GM21381 (cell line): Measurements from ENCODE around the gene WBP1.
"Not testable (repeated sequence)": the region's sequence is repeated elsewhere in the genome, so short reads cannot be mapped to it uniquely, and the experiment has no call there.

Experiments
- ATAC-seq: cut with Tn5 transposase; IDR thresholded peaks from one replicate; pipeline ENCODE4 v1.9.1; 2021; ENCODE audit warnings: mild to moderate bottlenecking, moderate library complexity; ENCODE audit not compliant: unreplicated experiment

Gene WBP1

DNA sequence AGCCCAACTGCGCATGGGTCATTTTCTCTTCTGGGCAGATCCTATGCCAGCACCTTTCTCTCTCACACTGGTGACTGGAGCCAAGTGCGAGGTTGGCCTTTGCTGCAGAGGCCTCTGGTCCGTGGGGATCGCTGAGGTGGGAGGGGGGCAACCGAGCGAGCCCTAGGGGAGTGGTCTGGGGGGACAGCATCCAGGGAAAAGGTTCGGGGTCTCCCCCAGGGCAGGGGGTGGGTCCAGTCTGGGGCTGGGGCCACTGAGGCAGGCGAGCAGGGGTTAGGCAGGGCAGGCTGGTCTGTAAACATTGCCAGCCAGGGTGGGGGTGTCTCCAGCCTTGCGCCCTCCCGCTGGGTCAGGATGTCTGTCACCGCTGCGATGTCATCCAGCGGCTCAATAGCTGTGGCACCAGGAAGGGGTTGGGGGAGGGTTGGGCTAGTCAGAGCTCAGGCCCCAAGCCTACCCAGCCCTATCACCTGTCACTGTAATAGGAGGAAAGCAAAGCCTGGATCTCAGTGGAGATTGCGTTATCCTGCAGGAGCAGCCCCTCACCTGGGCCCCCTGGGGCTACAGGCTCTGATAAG, 32.0 kb upstream of the WBP1 start:
- ATAC-seq = no peak

DNA sequence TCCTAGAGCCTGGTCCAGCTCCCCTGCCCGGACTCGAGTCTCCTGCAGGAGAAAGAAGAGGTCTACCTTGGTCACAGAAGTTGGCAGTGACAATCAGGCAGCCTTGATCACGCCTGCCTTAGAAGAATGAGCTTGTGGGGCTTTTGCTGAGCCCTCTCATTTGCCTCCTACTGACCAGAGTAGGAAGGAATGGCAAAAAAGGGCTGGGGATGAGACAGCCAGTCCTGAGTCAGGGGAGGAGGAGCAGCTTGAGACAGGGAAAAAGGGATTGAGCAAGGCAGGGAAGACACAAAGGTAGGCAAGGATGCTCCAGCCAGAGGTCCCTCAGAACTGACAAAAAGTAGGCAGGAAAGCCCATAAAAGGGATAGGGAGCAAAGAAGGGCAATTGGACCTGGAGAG, 30.7 kb upstream of the WBP1 start:
- ATAC-seq = no peak

GRCh38 chr2:74428675-74429074, 29.6 kb upstream of the WBP1 start:
- ATAC-seq = no peak

DNA sequence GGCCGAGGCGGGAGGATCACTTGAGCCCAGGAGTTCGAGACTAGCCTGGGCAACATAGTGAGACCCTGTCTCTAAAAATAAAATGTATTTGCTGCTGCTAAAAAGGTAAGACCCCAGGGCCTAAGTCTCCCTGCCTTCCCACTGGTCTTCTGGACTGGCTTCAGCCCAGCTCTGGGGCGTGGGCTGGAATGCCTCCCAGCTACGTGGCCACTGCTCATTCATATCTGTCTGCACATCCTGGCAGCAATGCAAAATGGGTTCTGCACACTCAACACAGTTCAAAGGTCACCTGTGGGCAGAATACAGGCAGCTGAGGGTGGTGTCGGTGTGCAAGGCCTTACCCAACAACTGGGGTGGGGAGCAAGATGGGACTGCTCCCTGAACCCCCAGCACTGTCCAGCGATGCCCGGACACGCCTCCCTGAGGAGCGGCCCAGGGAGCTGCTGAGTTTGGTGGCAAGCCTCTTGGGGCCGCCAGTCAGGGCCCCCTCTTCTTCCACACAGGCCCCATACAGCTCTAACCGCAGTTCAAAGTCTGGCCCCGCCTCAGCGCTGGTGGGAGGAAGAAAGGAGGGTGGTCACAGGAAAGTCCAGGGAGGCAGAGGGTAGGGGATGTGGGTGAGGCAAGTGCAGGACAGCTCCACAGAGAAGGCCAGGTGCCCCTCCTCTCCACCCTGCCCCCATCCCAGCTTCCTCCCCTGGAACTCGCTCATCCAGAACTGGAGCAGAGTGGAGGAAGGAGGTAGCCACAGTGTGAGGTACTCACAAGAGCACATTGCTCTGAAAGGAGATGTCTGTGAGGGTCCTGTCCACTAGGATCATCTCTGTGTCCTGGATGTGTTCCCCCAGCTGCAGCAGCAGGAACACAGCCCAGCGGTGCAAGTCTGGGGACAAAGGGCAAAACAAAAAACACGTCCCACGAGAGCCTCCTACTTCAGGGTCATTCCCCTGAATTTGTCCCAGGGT, 28.5 kb upstream of the WBP1 start:
- no peak for ATAC-seq

DNA sequence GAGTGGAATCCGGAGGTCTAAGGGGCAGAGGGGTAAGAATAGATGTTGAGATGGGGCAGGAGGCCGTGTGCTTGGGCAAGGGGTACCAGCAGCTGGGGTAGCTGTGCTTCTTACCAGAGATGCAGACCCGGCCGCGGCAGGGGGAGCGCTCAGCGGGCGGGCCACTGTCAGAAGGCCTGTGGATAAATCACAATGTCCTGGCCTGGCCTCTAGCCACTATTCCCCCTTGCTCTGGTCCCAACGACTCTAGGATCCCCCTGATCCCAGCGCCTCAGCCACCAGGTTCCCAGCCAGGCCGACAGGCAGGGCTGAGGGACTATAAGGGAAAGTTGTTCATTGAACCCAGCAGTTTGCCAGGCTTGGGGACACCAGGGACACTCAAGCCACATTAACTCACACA, 27.7 kb upstream of the WBP1 start:
- ATAC-seq = no peak

- no peak for ATAC-seq
These were observed 22.0 kb upstream of the WBP1 start for GRCh38 chr2:74436111-74436805.

GRCh38 chr2:74436848-74437695, 21.2 kb upstream of the WBP1 start:
- ATAC-seq = no peak

GRCh38 chr2:74438248-74438647, 20.0 kb upstream of the WBP1 start:
- no peak for ATAC-seq

GRCh38 chr2:74439373-74439772, 18.9 kb upstream of the WBP1 start:
- no peak for ATAC-seq

- no peak for ATAC-seq
These were observed 18.3 kb upstream of the WBP1 start for GRCh38 chr2:74439803-74440377.

DNA sequence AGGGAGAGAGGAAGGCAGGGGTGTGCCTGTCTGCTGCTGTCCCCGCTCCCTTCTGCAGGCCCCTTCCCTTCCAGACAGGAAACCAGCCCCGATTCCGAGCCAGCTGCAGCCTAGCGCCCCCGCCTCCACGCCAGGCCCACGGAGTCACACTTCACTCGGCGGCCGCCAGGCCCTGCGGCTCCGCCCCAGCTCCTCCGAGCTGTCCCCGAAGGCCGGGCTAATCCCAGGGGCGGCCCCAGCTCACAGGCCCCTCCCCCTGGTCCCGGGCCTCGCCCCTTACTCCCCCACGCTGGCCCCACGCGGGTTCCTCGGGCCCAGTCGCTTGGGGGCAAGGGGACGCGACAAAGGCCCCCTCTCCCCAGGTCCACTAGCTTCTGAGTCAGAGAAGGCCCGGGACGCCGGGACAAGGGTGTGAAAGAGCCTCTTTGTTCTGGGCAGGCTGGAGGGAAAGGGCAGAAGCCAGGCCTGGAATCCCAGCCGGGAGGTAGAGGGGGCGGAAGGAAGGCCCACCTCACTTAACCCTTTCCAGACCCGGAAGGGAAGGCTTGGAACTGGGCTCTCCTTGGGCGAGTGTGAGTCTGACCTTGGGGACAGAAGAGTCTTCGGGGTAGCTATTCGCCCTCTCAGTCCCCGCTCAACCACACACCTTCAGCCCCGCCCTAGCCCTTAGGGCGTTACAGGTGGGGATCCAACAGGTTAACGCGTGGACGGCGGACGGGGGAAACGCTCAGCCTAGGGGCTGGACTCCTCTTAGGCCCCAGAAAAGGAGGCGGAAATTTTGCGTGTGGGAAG, 17.7 kb upstream of the WBP1 start:
- ATAC-seq = peak; percentile 85

- no peak for ATAC-seq
These were observed 17.0 kb upstream of the WBP1 start for GRCh38 chr2:74441170-74441689.

GRCh38 chr2:74441690-74442482, 16.4 kb upstream of the WBP1 start, which contains the start of gene RTKN:
TSS of gene RTKN (minus strand) at chr2:74441937. CDS start at chr2:74441816, 121 bp downstream.
- no peak for ATAC-seq

GRCh38 chr2:74442483-74443297, 15.5 kb upstream of the WBP1 start:
- not testable (repeated sequence) for ATAC-seq

GRCh38 chr2:74444498-74445318, 13.5 kb upstream of the WBP1 start:
- ATAC-seq = no peak

- ATAC-seq = no peak
These were observed 10.8 kb upstream of the WBP1 start for GRCh38 chr2:74447230-74447999.
